GM21576 (cell line): ENCODE results near the gene ATRAID.
"Not testable (repeated sequence)": the region's sequence is repeated elsewhere in the genome, so short reads cannot be mapped to it uniquely, and the experiment has no call there.

Experiments used
- ATAC-seq: cut with Tn5 transposase; IDR thresholded peaks from one replicate; pipeline ENCODE4 v1.9.1; 2021; ENCODE audit warnings: mild to moderate bottlenecking, moderate library complexity; ENCODE audit not compliant: unreplicated experiment

The ATRAID gene

GRCh38 chr2:27211943-27212625 is at the start of gene ATRAID, which contains the start of gene SLC5A6:
Gene ATRAID, plus strand, starts transcription at chr2:27212041. Its CDS starts 328 bp downstream, at chr2:27212369.
Gene SLC5A6, minus strand, starts transcription at chr2:27212268. Its CDS starts 4,618 bp downstream, at chr2:27207650.
- peak; percentile 72 for ATAC-seq

- ATAC-seq = no peak
Measured at GRCh38 chr2:27162151-27163121, 49.4 kb upstream of the ATRAID start.

- ATAC-seq = peak; percentile 63
Measured at GRCh38 chr2:27164960-27165763, 46.7 kb upstream of the ATRAID start.

- ATAC-seq = no peak
Measured at GRCh38 chr2:27170581-27171337, 41.1 kb upstream of the ATRAID start.

GRCh38 chr2:27171351-27171848 is 40.4 kb upstream of the ATRAID start:
- no peak for ATAC-seq

- no peak for ATAC-seq
Measured at GRCh38 chr2:27174638-27175037, 37.2 kb upstream of the ATRAID start.

- ATAC-seq = no peak
Measured at GRCh38 chr2:27175330-27175729, 36.5 kb upstream of the ATRAID start.

GRCh38 chr2:27175781-27176180 is 36.1 kb upstream of the ATRAID start:
- ATAC-seq = not testable (repeated sequence)

- ATAC-seq = no peak
Measured at GRCh38 chr2:27177441-27178351, 34.1 kb upstream of the ATRAID start.

- no peak for ATAC-seq
Measured at GRCh38 chr2:27178469-27178868, 33.4 kb upstream of the ATRAID start.

- ATAC-seq = no peak
Measured at GRCh38 chr2:27179344-27180000, 32.4 kb upstream of the ATRAID start.

- no peak for ATAC-seq
Measured at GRCh38 chr2:27182346-27182745, 29.5 kb upstream of the ATRAID start.

- no peak for ATAC-seq
Measured at GRCh38 chr2:27184115-27184514, 27.7 kb upstream of the ATRAID start.

- no peak for ATAC-seq
Measured at GRCh38 chr2:27185331-27186026, 26.4 kb upstream of the ATRAID start.

GRCh38 chr2:27186613-27187345 is 25.1 kb upstream of the ATRAID start:
- no peak for ATAC-seq

- ATAC-seq = no peak
Measured at GRCh38 chr2:27189989-27190388, 21.9 kb upstream of the ATRAID start.
